Activated T-helper 1 cell treated with anti-CD3 and anti-CD28 coated beads, Interleukin-2, amount 50 U/mL, for 16 hours (primary cell): ENCODE results near the gene COL28A1.
"Not testable (repeated sequence)": the region's sequence is repeated elsewhere in the genome, so short reads cannot be mapped to it uniquely, and the experiment has no call there.

ENCODE experiments used
- DNase-seq, 2 donors: peaks; one replicate each; pipeline ENCODE4 v3.0.0-alpha.2; 2020; ENCODE audit warnings: low read depth in 1 of 2, low spot score in 1 of 2

The COL28A1 gene

GRCh38 chr7:7476381-7476780 is 59.3 kb downstream of the COL28A1 start:
- no peak for DNase-seq

GRCh38 chr7:7475601-7476000 is 60.1 kb downstream of the COL28A1 start:
- no peak for DNase-seq

GRCh38 chr7:7474436-7474835 is 61.2 kb downstream of the COL28A1 start:
- no peak for DNase-seq

GRCh38 chr7:7464991-7465765 is 70.5 kb downstream of the COL28A1 start:
- DNase-seq: not testable (repeated sequence)

- DNase-seq: no peak
Measured at GRCh38 chr7:7454000-7454399, 81.7 kb downstream of the COL28A1 start.

- no peak for DNase-seq
Measured at GRCh38 chr7:7452652-7453051, 83.0 kb downstream of the COL28A1 start.

GRCh38 chr7:7452119-7452518 is 83.6 kb downstream of the COL28A1 start:
- DNase-seq: no peak

GRCh38 chr7:7449055-7449454 is 86.6 kb downstream of the COL28A1 start:
- no peak for DNase-seq

- no peak for DNase-seq
Measured at GRCh38 chr7:7446616-7447015, 89.1 kb downstream of the COL28A1 start.

- DNase-seq: no peak
Measured at GRCh38 chr7:7443806-7444350, 91.8 kb downstream of the COL28A1 start.

- no peak for DNase-seq
Measured at GRCh38 chr7:7439564-7439963, 96.1 kb downstream of the COL28A1 start.

- DNase-seq: no peak
Measured at GRCh38 chr7:7438851-7439250, 96.8 kb downstream of the COL28A1 start.

- no peak for DNase-seq
Measured at GRCh38 chr7:7435978-7436377, 99.7 kb downstream of the COL28A1 start.

GRCh38 chr7:7434329-7434728 is 101.3 kb downstream of the COL28A1 start:
- no peak for DNase-seq

- DNase-seq: no peak
Measured at GRCh38 chr7:7433811-7434210, 101.9 kb downstream of the COL28A1 start.

- no peak for DNase-seq
Measured at GRCh38 chr7:7432979-7433378, 102.7 kb downstream of the COL28A1 start.

- DNase-seq: no peak
Measured at GRCh38 chr7:7428806-7429205, 106.9 kb downstream of the COL28A1 start.

- no peak for DNase-seq
Measured at GRCh38 chr7:7427363-7427762, 108.3 kb downstream of the COL28A1 start.

- DNase-seq: no peak
Measured at GRCh38 chr7:7426676-7427075, 109.0 kb downstream of the COL28A1 start.

- DNase-seq: no peak
Measured at GRCh38 chr7:7425321-7425720, 110.4 kb downstream of the COL28A1 start.

- no peak for DNase-seq
Measured at GRCh38 chr7:7424151-7424873, 111.4 kb downstream of the COL28A1 start.

- DNase-seq: no peak
Measured at GRCh38 chr7:7422641-7423040, 113.0 kb downstream of the COL28A1 start.
